Activated naive CD4-positive, alpha-beta T cell treated with anti-CD3 and anti-CD28 coated beads for 36 hours (primary cell): ENCODE results near the gene DMRT3. TPM values are rescaled to one million over a fixed set of nuclear protein-coding genes. Genes with fewer than 3 reads are reported as not detected.
"Not testable (repeated sequence)": the region's sequence is repeated elsewhere in the genome, so short reads cannot be mapped to it uniquely, and the experiment has no call there.

ENCODE experiments used
- CTCF ChIA-PET: fragments of 350-600 bp; sonication (Branson Sonifier 250); formaldehyde crosslinking; loops from one replicate; lab custom pipeline; 2021; ENCODE audit warnings: antibody characterized with exemption; lab: Charles Lee
- DNase-seq: peaks from one replicate; pipeline ENCODE4 v3.0.0-alpha.2; 2020
- H3K27ac Mint-ChIP-seq: one replicate; pipeline ENCODE4 v1.8.0; 2021; ENCODE audit warnings: mild to moderate bottlenecking, mixed read lengths
- H3K27me3 Mint-ChIP-seq: one replicate; pipeline ENCODE4 v1.8.0; 2021; ENCODE audit warnings: low read depth, mixed read lengths
- H3K36me3 Mint-ChIP-seq: one replicate; pipeline ENCODE4 v1.8.0; 2021; ENCODE audit warnings: low read depth, mixed read lengths
- H3K4me1 Mint-ChIP-seq: one replicate; pipeline ENCODE4 v1.8.0; 2021; ENCODE audit warnings: low read depth, mixed read lengths
- H3K4me3 Mint-ChIP-seq: one replicate; pipeline ENCODE4 v1.8.0; 2021; ENCODE audit warnings: mild to moderate bottlenecking, moderate library complexity, mixed read lengths
- H3K9me3 Mint-ChIP-seq: one replicate; pipeline ENCODE4 v1.8.0; 2021; ENCODE audit warnings: mixed read lengths
- intact Hi-C: fragments of 100-400 bp; cut with micrococcal nuclease; formaldehyde crosslinking; loops from one replicate; pipeline ENCODE4 v1.15.1; 2023
- total RNA-seq, 2 experiments: library from RNA; stranded (reverse); gene quantifications; one replicate each; pipeline ENCODE4 v1.2.3, GENCODE V29; 2021

DMRT3 gene
- total RNA-seq, 2 experiments from 2014 or later, result not detected

DNA sequence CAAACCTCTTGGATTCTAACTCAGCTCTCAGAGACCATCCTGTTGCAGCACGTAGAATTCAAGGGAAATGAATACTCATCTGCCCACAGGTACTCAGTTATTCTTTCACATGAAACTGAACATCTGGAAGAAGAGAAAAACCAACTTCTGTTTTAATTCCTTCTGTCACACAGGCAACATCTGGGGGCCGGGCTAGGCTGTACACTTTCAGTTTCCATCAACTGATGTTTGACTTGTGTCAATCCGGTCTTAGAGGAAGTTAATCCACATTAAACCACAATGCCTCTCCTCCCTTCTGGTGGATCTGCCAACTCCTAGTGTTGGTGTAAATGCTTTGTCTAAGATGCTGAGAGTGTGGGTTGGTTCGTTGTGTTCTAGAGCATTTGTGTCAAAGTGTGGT is 17.6 kb downstream of the DMRT3 start:
- intact Hi-C loops, result no loop called here
- CTCF ChIA-PET, result interaction anchor here (1.1 kb wide), 1 partner anchor 100 kb away, joined by 4 read pairs; no protein-coding TSS in a partner anchor
- Mint-ChIP-seq H3K9me3 (peaks cover 1% of the 10 kb centered on the region), H3K4me1 (no peaks in the 10 kb centered on the region), H3K27ac (no peak overlapping the region), H3K4me3 (no peak overlapping the region), H3K36me3 (no peaks in the 10 kb centered on the region), H3K27me3 (peaks cover 18% of the 10 kb centered on the region)
- DNase-seq, result no peak

DNA sequence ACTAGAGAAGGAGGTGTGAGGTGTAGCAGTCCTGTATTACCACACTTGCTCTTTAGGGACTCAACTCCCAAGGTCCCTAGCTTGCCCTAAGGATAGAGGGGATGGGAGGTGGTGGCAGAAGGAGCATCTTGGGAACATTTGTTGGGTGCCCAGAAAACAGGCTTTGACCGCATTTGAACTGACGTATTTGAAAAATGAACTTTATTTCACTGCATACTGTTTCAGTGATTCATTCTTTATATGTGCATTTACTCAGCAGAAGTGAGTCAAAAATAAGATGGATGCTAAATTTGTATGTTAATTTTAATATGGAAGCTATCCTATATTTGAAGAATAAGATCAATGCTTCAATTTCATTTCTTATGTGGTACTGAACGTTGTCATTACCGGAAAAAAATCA is 18.7 kb downstream of the DMRT3 start:
- peaks cover 12% of the 10 kb centered on the region for H3K27me3 Mint-ChIP-seq
- peaks cover 1% of the 10 kb centered on the region for H3K9me3 Mint-ChIP-seq
- intact Hi-C loops, result no loop called here
- no peaks in the 10 kb centered on the region for H3K36me3 Mint-ChIP-seq
- CTCF ChIA-PET, result interaction anchor here (0.8 to 1.1 kb wide), 3 partner anchors 9 to 101 kb away, joined by 3 to 4 read pairs (median 4); no protein-coding TSS in a partner anchor
- H3K4me1 Mint-ChIP-seq, result no peaks in the 10 kb centered on the region
- H3K27ac Mint-ChIP-seq, result no peak overlapping the region
- DNase-seq, result no peak
- H3K4me3 Mint-ChIP-seq, result no peak overlapping the region

DNA sequence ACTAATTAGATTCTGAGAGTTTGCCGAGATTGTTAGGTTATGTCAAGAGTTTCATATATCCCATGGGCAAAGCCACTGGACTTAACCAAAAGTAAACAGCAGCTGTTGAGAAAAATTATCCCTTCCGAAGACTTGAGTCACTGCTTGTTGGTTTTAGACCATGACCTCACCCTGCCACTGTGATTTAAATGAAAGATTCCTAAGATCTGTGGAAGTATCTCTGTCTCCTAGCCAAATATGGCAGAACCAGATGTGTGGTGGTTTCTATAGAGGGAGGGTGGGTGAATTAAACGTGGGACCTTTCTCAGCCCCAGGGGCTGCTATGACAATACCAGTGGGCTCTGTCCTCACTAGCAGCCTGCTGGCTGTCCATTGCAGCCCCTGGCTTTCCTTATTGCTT is 19.3 kb downstream of the DMRT3 start:
- H3K4me1 Mint-ChIP-seq, result no peaks in the 10 kb centered on the region
- no peak overlapping the region for H3K27ac Mint-ChIP-seq
- H3K27me3 Mint-ChIP-seq, result peaks cover 7% of the 10 kb centered on the region
- CTCF ChIA-PET, result interaction anchor here (0.6 to 1.4 kb wide), 5 partner anchors 9 to 96 kb away, joined by 3 to 4 read pairs (median 3); no protein-coding TSS in a partner anchor
- intact Hi-C loops, result no loop called here
- no peak for DNase-seq
- H3K9me3 Mint-ChIP-seq, result peaks cover 1% of the 10 kb centered on the region
- no peaks in the 10 kb centered on the region for H3K36me3 Mint-ChIP-seq
- no peak overlapping the region for H3K4me3 Mint-ChIP-seq

DNA sequence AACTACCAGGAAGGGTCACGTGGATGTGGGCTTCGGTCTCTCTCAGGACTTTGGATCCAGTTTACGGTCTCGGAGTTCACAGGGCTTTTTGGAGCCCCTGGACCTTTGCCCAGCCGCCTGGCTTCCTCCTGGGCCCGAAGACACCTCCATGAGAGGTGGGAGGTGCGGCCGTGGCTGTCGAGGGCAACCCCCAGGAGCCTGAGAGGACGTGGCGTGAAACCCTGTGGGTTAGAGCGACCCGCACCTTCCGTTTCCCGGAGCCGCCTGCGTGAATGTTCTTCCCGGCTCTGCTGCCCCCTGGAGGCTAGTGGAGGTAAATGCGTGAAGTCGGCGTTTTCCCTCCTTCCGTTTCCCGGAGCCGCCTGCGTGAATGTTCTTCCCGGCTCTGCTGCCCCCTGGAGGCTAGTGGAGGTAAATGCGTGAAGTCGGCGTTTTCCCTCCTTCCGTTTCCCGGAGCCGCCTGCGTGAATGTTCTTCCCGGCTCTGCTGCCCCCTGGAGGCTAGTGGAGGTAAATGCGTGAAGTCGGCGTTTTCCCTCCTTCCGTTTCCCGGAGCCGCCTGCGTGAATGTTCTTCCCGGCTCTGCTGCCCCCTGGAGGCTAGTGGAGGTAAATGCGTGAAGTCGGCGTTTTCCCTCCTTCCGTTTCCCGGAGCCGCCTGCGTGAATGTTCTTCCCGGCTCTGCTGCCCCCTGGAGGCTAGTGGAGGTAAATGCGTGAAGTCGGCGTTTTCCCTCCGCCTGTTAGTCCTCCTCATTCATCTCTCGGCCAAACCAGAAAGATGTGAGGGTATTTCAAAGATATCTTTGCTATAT is 22.1 kb downstream of the DMRT3 start:
- not testable (repeated sequence) for H3K4me3 Mint-ChIP-seq, H3K9me3 Mint-ChIP-seq, H3K36me3 Mint-ChIP-seq, DNase-seq, H3K4me1 Mint-ChIP-seq, H3K27me3 Mint-ChIP-seq, H3K27ac Mint-ChIP-seq
- intact Hi-C loops, result loop anchor here (1.0 kb wide), 1 partner anchor 104 kb away; no protein-coding TSS in a partner anchor
- CTCF ChIA-PET, result interaction anchor here (0.5 to 7.5 kb wide), 7 partner anchors 9 to 223 kb away, joined by 3 to 74 read pairs (median 4); no protein-coding TSS in a partner anchor

DNA sequence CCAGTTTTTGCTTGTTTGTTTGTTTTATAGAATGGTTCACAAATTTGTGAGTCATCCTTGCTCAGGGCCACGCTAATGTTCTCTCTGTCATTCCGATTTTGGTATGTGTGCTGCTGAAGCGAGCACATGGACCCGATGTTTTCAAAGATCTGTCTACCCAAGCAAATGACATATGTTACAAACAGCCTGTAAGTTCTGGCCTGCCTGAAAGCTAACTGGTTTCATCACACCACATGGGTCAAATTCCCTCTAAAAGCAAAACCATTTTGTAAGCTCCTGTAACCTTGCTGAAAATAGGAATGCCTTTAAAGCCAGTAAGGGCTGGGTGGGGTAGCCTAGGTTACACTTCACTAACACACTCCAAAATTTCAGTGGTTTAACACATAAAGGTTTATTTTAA is 25.4 kb downstream of the DMRT3 start:
- CTCF ChIA-PET, result interaction anchor here (0.7 to 7.5 kb wide), 3 partner anchors 24 to 460 kb away, joined by 3 to 74 read pairs (median 4); no protein-coding TSS in a partner anchor
- Mint-ChIP-seq H3K9me3 (peaks cover 1% of the 10 kb centered on the region), H3K4me3 (no peak overlapping the region), H3K4me1 (peaks cover 7% of the 10 kb centered on the region), H3K27me3 (peaks cover 13% of the 10 kb centered on the region), H3K36me3 (no peaks in the 10 kb centered on the region), H3K27ac (no peak overlapping the region)
- intact Hi-C loops, result loop anchor here (10.0 kb wide), 1 partner anchor 617 kb away; no protein-coding TSS in a partner anchor
- DNase-seq, result no peak

DNA sequence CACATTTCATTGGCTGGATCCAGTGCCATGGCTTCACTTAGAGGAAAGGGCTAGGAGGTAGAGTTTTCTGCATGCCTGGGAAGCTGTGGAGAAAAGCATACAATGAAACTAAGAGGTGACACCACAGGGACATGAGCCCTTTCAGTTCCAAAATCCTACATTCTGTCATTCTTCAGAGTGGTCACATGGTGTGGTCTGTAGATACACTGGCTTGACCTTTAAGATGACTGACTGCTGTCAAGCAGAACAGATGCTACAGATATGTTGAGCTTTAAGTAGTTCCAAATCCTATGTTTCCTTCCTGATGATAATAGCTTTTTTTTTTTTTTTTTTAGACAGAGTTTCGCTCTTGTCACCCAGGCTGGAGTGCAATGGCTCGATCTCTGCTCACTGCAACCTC is 26.2 kb downstream of the DMRT3 start:
- no peak overlapping the region for H3K4me3 Mint-ChIP-seq
- peaks cover 20% of the 10 kb centered on the region for H3K27me3 Mint-ChIP-seq
- no peak for DNase-seq
- peaks cover 7% of the 10 kb centered on the region for H3K4me1 Mint-ChIP-seq
- intact Hi-C loops, result loop anchor here (10.0 kb wide), 1 partner anchor 618 kb away; no protein-coding TSS in a partner anchor
- CTCF ChIA-PET, result interaction anchor here (0.6 to 7.5 kb wide), 9 partner anchors 13 to 1582 kb away, joined by 3 to 74 read pairs (median 3); no protein-coding TSS in a partner anchor
- H3K9me3 Mint-ChIP-seq, result peaks cover 1% of the 10 kb centered on the region
- no peak overlapping the region for H3K27ac Mint-ChIP-seq
- H3K36me3 Mint-ChIP-seq, result no peaks in the 10 kb centered on the region

DNA sequence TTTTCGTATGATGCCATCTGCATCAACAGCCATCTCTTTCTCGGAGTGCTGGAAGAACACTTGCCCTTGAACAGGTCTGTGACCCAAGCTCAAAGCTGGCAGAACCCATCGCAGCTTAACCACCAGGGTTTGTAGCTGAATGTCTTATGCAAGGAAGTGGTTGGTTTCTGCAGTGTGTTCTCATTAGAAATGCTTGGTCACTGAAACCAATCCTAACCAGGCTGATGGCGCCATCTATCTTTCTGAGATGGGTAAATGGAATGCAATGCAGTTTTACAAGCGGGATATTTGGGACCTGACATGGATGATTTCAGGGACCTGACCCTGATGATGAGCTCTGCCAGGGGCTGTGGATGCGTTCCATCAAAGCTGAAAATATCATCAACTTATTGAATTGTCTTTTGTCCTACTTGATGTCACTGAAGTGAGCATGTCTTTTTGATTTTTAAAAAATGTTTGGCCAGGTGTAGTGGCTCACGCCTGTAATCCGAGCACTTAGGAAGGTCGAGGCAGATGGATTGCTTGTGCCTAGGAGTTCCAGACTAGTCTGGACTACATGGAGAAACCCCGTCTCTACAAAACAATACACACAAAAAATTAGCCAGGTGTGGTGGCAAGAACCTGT is 28.7 kb downstream of the DMRT3 start:
- Mint-ChIP-seq H3K27me3 (peaks cover 29% of the 10 kb centered on the region), H3K4me3 (no peak overlapping the region), H3K4me1 (peaks cover 7% of the 10 kb centered on the region), H3K27ac (no peak overlapping the region), H3K9me3 (no peaks in the 10 kb centered on the region), H3K36me3 (no peaks in the 10 kb centered on the region)
- CTCF ChIA-PET, result interaction anchor here (0.6 to 7.5 kb wide), 15 partner anchors 9 to 448 kb away, joined by 3 to 74 read pairs (median 4); no protein-coding TSS in a partner anchor
- intact Hi-C loops, result loop anchor here (1.0 to 10.0 kb wide), 3 partner anchors 111 to 620 kb away; no protein-coding TSS in a partner anchor
- peak; percentile 56 for DNase-seq

DNA sequence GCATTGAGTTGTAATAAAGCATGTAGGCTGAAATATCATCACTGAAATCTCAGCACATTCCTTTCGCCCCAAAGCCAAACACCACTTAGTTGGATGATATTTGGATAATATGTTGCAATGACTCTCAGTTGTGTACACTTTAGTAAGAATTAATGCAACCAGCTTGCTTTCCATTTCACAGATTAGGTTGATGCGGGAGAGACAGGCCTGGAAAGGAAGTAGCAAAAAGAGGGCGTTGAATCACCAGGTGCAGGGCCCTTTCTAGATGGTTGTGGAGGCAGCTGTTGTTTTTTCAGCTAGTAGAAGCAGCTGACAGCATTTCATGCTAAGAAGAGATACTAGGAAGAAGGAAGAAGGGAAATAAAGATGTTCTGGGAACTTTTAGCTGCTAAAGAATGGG is 30.9 kb downstream of the DMRT3 start:
- H3K4me3 Mint-ChIP-seq, result no peak overlapping the region
- intact Hi-C loops, result loop anchor here (5.0 to 10.0 kb wide), 2 partner anchors 200 to 623 kb away; no protein-coding TSS in a partner anchor
- no peak for DNase-seq
- H3K27me3 Mint-ChIP-seq, result peaks cover 30% of the 10 kb centered on the region
- CTCF ChIA-PET, result interaction anchor here (0.6 to 1.6 kb wide), 4 partner anchors 26 to 458 kb away, joined by 3 to 5 read pairs (median 3); no protein-coding TSS in a partner anchor
- no peaks in the 10 kb centered on the region for H3K9me3 Mint-ChIP-seq
- H3K36me3 Mint-ChIP-seq, result no peaks in the 10 kb centered on the region
- peaks cover 7% of the 10 kb centered on the region for H3K4me1 Mint-ChIP-seq
- no peak overlapping the region for H3K27ac Mint-ChIP-seq

DNA sequence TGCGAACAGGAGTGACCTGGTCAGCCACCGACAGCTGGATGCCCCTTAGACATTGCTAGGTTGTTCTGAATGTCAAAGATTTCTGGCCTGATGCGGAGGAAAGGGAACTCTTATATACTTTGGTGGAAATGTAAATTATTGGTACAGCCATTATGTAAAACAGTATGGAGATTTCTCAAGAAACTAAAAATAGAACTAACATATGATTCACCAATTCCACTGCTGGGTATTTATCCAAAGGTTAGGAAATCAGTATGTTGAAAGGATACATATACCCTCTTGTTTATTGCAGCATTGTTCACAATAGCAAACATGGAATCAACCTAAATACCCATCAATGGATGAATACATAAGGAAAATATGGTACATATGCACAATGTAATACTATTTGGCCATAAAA is 31.8 kb downstream of the DMRT3 start:
- Mint-ChIP-seq H3K9me3 (no peaks in the 10 kb centered on the region), H3K27me3 (peaks cover 30% of the 10 kb centered on the region), H3K4me3 (no peak overlapping the region), H3K36me3 (no peaks in the 10 kb centered on the region), H3K4me1 (peaks cover 7% of the 10 kb centered on the region), H3K27ac (no peak overlapping the region)
- no peak for DNase-seq
- CTCF ChIA-PET, result interaction anchor here (0.8 to 2.9 kb wide), 9 partner anchors 11 to 498 kb away, joined by 3 to 16 read pairs (median 5); no protein-coding TSS in a partner anchor
- intact Hi-C loops, result loop anchor here (2.0 to 10.0 kb wide), 4 partner anchors 201 to 623 kb away; no protein-coding TSS in a partner anchor

DNA sequence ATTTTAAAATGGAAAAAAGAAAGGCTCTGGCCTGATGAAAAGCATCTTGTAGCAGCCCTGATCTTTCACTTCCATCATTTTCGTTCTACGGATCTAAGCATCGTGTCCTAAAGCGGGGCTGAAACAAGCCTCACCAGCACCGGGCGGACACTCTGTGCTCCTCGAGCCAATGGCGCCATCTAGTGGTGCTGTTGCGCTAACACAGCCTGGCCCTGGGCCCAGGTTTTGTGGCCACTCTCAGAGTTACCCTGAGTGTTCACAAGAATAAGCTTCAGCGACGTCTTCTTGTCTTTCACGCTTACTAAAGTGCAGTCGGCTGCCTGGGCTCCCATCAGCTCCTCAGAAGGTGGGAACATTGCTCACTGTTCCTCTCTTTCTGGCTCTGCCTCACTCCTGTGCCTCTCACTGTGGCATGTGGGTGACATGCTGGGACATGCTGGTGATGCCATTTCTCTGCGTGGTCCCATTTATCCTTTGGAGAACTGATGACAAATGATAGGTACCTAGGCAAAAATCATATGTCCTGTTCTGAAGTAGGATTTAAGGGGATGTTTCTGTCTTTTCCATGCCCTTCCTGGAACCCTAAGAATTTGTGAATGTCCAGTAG is 32.7 kb downstream of the DMRT3 start:
- DNase-seq, result peak; percentile 88
- H3K4me3 Mint-ChIP-seq, result no peak overlapping the region
- intact Hi-C loops, result loop anchor here (1.0 to 10.0 kb wide), 5 partner anchors 115 to 624 kb away; no protein-coding TSS in a partner anchor
- CTCF ChIA-PET, result interaction anchor here (0.6 to 2.9 kb wide), 28 partner anchors 9 to 499 kb away, joined by 3 to 18 read pairs (median 4); no protein-coding TSS in a partner anchor
- H3K4me1 Mint-ChIP-seq, result peaks cover 7% of the 10 kb centered on the region
- H3K27ac Mint-ChIP-seq, result no peak overlapping the region
- H3K27me3 Mint-ChIP-seq, result peaks cover 30% of the 10 kb centered on the region
- H3K36me3 Mint-ChIP-seq, result no peaks in the 10 kb centered on the region
- no peaks in the 10 kb centered on the region for H3K9me3 Mint-ChIP-seq

DNA sequence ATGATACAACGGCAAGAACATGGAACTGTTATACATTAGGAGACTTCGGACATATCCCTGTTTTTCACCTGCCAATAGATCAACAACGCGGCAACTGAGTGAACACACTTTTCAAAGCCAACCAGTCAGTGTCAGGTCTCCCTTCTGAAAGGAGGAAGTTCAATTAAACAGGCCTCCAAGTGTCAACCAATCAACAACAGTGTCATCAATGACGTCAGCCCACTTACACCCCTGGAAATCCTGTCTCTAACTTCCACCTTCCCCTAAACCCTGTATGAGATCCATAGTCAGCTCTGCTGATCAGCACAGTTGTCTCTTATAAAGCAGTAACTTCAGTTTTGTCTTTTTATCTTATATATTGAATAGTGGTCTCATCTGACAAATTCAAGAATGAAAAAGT is 36.6 kb downstream of the DMRT3 start:
- no peak for DNase-seq
- H3K36me3 Mint-ChIP-seq, result no peaks in the 10 kb centered on the region
- H3K4me3 Mint-ChIP-seq, result no peak overlapping the region
- no peaks in the 10 kb centered on the region for H3K9me3 Mint-ChIP-seq
- intact Hi-C loops, result loop anchor here (10.0 kb wide), 1 partner anchor 422 kb away; no protein-coding TSS in a partner anchor
- peaks cover 13% of the 10 kb centered on the region for H3K27me3 Mint-ChIP-seq
- CTCF ChIA-PET, result interaction anchor here (0.7 kb wide), 1 partner anchor 315 kb away, joined by 4 read pairs; no protein-coding TSS in a partner anchor
- H3K27ac Mint-ChIP-seq, result no peak overlapping the region
- H3K4me1 Mint-ChIP-seq, result no peaks in the 10 kb centered on the region
